NB4 (cell line): Measurements from ENCODE around the gene A4GALT.

ENCODE experiments used
- CTCF ChIP-seq: IDR thresholded peaks from one replicate; pipeline ENCODE4 v1.5.1; 2012; ENCODE audit warnings: low read depth, low read length
- MAX ChIP-seq: IDR thresholded peaks from 2 replicates; pipeline ENCODE4 v1.6.1; 2011; ENCODE audit warnings: low read depth, low read length
- MYC ChIP-seq: IDR thresholded peaks from 2 replicates; pipeline ENCODE4 v1.6.1; 2011; ENCODE audit warnings: low read depth, low read length
- POLR2A ChIP-seq: IDR thresholded peaks from 2 replicates; pipeline ENCODE4 v1.6.1; 2011; ENCODE audit warnings: mild to moderate bottlenecking; ENCODE audit not compliant: insufficient read length; ENCODE audit errors: extremely low read depth

- TF ChIP-seq POLR2A, result no peak
- no peak for TF ChIP-seq CTCF
- no peak for TF ChIP-seq MAX
- no peak for TF ChIP-seq MYC
Observed at GRCh38 chr22:42721045-42721434, 370 bp upstream of the A4GALT start.
